Stimulated activated CD8-positive, alpha-beta memory T cell treated with anti-CD3 and anti-CD28 coated beads, Interleukin-4, amount 100 ng/mL, for 48 hours (primary cell): ENCODE results near the gene ORAI1.
"Not testable (repeated sequence)": the region's sequence is repeated elsewhere in the genome, so short reads cannot be mapped to it uniquely, and the experiment has no call there.

Experiments
- DNase-seq: peaks from one replicate; pipeline ENCODE4 v3.0.0-alpha.2; 2020

The ORAI1 gene

DNA sequence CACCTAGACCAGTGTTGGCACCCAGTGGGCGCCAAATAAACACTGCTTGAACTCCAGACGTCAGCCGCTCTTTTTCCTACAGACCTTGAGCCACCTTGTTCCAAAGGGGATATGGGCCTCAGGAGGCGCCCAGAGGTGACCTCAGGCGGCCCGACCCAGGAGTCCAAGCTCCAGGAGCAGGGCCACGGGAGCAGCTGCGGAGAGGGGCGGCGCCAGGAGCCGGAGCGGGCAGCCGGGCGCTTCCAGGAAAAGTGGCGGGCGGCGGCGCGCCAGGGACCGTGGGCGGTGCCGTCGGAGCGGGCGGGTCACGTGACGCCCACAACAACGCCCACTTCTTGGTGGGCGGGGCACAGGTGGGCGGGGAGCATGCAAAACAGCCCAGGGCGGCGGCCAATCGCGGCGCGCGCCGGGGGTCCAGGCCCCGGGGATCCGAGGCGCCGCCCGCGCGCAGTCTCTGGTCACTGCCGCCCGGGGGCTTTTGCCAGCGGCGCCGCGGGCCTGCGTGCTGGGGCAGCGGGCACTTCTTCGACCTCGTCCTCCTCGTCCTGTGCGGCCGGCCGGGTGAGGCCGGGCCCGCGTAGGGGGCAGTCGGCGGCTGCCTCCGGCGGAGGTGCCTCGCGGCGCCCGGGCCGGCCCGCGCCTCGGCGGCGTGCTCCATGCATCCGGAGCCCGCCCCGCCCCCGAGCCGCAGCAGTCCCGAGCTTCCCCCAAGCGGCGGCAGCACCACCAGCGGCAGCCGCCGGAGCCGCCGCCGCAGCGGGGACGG lies at the start of gene ORAI1:
Gene ORAI1 (plus strand): TSS at position 444 of the 766 bp plus-strand sequence.
- peak; percentile 99 for DNase-seq

DNA sequence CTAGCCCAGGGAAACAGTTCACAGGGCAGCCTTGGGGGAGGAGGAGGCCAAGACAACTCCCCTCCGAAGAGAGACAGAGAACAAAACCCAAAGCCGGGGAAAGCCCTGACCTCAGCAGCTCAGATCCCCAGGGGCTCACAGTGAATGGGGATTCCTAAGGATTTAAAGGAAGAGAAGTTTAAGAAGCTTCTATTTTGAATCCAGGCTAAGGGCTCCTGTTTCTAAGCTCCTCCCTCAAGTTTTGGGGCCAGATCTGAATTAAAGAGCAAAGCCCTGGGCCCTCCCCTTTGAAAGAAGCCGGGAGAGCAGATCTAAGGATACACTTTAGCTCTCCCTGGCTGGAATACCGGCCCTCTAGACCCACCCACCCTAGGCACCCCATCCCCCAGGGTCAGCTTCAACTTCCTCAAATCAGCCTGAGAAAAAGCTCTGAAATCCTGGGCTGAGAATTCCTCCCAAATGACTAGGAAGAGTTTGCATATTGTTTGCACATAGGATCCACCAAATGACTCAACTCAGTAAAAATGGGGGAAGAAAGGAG lies 49.4 kb upstream of the ORAI1 start:
- DNase-seq: no peak

DNA sequence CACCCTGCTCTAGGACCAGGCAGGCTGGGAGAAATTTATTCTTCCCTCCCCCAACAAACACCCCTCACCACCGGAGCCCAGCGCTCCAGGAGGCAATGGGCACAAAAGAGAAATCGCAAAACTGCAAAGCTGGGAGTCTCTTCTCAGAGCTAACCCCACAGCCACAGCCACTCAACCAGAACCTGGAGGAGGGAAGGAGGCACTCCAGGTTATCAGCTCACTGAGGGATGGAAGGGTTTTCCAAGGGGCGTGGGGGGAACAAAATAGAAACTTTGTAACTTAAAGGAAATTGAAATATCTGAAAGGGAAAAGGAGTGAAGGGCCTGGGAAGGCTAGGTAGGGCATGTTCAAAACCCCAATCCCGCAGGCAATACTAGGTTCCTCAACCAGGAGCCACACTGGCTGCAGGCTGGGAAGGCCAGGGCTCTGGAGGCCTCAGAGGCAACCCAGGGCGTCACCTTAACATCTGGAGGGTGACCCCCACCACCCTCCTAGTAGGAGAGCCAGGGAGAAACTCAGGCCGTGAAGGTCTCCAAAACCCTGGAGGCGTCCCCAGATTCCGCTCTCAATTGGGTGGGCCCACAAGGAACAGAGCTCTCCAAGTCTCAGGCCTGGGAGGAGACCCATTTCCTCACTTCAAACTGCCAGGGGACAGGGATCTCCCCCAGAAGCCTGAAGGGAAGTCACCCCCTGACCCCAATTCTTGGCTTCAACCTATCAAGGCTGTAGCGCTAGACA lies 48.7 kb upstream of the ORAI1 start:
- no peak for DNase-seq

DNA sequence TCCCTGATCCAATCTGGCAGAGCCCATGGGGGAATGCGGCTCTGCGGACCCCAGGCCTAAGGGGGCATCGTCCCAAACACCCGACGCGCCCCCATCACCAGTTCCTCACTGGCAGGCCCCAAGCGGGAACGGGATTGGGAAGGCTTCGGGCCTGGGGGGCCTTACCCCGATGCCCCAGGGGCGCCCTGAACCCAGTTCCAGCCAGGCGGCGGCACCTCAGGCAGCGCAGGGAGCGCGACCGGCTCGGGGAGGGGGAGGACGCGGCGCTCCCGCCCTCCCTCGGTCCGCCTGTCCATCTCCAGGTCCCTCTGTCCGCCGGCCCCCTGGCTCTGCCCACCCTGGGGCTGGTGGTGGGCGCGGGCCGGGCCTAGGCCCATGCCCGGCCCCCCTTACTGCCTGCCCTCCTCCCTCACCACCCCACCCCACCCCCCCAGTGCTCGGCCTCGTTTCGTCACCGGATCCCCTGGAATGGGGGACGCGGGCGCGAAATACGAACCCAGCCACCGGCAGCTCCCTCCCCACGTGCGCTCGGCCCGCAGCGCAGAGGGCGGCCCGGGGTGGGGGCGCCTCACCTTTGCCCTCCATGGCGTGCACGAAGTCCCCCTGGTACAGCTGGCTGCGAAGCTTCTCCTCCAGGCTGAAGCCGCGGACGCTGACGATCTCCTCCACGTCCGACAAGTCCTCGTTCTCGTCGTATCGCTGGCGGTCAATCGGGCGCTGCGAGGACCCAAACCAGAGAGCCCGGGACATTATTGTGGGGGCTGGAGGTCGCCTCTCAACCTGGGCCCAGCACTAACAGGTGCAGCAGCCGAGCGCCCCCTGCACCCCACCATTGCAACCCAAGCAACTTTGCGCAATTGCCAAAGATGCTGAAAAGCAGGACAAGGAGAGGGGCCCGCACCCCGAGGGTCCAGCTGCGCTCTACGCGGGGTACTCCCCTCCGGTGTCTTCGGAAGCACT lies 47.8 kb upstream of the ORAI1 start:
- DNase-seq: peak; percentile 48

DNA sequence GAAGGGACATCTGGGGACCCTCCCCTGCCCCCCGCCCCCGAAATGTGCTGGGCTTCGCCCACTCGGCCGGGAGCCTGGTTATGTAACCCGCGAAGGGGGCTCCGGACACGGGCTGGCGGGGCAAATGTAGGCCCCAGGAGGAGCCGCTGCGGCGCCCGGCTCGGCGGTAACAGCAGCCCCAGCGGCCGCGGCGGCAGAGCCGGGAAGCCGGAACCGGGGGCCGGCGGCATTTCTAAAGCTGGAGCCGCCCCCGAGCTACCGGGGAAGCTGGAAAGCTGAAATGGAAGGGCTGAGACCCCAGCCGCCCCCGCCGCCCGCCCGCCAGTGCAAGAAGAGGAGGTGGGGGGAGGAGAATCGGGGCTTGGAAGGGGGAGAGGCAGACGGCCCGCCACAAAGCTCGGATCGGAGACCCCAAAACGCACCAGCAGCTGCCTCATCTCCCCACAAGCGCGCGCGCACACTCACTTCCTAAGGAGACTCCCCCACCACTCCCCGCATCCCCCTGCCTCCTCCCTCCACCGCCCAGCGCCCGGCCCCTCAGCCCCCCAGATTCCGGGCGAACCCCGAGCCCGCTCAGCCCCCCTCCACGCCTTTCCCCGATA lies 47.0 kb upstream of the ORAI1 start:
- DNase-seq: peak; percentile 59

DNA sequence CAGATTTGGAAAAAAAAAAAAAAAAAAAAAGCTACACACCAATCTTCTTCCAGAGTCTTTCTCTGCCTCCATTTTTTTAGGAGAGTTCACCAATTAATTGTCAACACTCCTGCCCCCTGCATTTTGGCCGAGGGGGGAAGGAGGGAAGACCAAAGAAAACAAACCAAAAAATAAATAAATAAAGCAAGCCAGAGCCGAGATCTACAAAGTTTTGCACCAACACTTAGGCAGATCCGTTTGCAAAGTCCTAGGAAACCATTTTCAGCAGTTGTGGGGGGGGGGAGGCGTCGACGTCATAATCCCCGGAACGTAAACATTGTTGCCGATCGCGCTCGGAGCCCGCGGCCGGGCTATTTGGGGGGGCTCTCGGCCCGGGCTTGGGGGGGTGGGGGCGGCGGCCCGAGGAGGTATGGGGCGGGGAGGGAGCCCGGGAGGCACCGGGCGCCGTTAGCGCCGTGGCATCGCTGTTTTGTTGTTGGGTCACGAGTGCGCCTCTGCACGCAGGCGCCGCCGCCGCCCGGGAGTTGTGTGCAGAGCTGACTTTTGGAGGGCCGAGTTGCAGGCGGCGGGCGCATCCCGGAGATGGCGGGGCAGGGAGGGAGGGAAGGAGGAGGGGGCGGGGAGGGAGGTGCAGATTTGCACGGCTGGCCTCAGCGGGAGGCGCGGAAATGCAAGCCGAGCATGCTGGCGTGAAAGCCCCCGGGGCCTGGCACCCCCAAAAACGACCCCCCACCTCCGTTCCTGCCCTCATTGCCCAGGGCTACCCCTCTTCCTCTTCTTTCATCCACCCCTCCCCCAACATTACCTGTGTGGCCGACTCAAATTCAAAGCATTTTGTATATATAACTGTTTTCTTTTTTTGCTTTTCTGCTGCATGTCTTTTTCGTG lies 46.1 kb upstream of the ORAI1 start:
- DNase-seq: peak; percentile 79

DNA sequence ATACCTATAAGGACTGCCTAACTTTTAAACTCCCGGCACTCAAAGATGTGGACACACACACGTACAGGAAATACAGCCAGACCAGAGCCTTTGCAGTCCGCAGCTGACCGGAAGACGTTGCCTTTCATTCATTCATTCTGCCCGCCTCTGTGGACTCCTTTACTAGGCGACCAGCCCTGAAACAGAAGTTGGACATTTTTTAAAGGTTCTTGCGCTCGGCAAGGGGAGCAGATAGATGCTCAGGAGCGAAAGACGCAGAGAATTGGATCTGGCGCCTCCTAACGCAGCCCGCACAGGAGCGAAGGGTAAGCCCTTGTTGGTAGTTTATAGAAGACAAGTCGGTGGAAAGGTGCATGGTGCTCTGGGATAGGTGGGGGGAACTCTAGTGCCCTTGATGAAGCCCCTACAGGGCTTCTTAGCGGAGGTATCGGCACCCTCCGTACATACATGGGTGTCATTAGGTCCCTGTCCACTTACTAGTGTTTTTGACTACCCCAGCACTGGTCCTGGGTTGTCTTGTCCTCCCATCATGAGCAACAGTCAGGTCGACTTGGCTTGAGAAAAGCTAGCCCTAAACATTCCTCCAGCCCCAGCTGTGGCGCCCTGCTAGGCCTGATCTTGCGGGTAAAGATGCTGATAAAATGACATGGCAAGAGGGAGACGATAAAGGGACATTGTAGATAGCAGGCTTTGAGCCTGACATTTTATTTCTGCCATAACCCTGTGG lies 45.2 kb upstream of the ORAI1 start, which contains the start of gene KDM2B:
Gene KDM2B (minus strand): TSS at position 65 of the 727 bp plus-strand sequence. CDS start 112 bp downstream, outside the sequence.
- DNase-seq: no peak

DNA sequence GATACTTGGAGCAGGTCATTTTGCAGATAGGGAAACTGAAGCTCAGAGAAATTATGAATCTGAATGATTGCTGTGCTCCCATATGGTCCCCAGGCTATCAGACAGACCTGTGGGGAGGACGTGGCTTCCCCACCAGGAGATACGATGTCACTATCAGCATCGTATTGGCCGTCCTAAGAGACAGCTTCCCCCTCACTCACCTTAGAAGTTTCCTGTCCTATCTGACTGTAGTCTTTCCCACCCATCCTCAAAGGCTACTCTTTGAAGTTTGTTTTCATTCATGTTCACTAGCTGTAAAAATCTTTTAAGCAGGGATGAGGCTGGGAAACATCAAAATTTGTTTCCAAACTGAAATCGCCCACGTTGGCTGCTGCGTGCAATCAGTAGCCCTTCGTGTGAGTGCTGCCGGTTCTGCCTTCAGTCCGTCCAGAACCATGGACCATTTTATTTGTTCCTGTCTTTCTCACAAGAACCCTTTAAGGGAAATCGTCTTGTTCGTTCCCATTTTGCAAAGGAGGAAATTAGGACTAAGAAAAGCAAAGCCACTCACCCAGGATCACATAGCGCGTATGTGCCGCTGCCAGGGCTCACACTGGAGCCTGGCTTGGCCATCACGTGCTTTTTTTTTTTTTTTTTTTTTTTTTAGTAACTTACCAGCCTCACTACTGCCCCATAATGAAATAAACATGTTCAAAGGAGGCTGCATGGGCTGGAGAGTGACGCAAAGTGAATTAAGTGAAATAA lies 44.5 kb upstream of the ORAI1 start:
- DNase-seq: no peak

DNA sequence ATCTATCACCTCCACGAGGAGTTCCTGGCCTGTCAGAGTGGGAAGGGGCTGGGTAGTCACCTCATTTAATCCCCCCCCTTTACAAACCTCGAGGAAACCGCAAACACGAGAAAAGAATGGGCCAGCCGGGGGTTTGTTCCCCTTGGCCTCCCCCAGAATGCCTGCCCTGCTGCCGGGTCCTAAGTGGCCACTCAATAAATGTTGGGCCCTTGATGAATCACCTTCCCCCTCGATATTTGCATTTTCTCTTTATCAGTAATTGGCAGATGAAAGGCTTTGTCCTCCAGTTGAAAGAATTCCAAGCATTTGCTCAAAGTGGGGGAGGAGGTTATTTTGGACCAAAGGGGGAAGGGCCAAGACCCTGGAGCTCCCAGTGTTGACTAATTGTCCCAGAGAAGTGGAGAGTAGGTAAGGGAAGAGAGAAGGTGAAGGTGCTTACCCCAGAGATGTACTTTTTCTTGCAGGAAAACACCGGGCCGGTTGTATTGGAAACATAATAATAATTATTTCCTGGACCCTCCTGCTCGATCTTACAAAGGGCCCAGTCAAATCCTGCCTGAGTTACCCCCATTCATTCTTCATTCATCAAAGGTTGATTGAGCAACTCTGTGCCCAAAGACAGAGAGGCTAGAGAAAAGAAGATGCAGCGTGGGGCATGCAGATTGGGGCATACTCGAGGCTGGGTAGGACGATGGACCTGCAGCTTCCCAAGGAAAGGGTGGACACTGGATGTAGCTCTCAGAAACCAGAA lies 43.6 kb upstream of the ORAI1 start:
- no peak for DNase-seq

DNA sequence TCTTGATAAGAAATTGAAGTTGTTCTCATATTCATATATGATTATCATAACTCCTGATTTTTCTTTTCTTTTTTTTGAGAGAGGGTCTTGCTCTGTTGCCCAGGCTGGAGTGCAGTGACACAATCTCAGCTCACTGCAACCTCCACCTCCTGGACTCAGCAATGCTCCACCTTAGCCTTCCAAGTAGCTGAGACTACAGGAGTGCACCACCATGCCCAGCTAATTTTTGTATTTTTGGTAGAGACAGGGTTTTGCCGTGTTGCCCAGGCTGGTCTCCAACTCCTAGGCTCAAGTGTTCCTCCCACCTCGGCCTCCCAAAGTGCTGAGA lies 43.0 kb upstream of the ORAI1 start:
- DNase-seq: not testable (repeated sequence)

DNA sequence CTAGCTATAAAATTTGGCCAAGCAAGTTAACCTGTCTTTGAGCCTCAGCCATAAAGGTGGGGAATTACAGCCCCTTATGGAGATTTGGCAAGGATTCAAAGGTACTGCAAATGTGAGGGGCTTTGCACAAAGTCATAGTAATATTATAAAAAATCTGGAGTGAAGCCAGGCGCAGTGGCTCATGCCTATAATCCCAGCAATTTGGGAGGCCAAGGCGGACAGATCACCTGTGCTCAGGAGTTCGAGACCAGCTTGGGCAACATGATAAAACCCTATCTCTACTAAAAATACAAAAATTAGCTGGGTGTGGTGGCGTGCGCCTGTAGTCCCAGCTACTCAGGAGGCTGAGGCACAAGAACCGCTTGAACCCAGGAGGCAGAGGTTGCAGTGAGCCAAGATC lies 41.4 kb upstream of the ORAI1 start:
- not testable (repeated sequence) for DNase-seq

DNA sequence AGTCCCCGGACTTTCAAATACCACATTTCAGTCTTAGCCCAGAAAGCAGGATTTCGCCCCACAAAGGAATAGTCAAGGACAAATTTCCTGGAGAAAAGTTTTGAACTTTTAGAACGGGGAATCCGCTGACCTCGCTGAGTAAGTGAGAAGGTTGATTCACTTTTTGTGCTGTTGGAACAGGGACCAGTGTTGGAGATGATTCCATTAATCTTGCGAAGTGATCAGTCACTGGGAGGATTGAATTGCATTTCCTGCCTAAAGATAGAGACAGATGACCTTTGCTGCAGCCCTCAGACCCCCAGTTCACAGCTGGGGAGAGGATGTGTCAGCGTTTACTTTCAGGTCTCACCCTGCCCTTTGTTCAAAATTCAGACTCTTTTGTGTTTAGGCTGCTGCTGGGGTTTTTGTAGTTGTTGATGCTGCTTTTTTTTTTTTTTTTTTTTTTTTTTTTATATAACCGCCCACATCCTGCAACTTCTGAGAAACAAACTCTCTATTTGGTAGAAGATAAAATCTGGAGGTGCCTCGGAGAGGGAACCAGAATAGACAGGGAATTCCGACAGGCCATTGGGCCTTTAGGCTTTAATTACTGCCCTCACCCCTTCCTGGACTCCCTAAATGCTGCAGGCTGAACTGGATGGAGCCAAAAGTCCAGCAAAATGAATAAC lies 35.7 kb upstream of the ORAI1 start:
- DNase-seq: peak; percentile 71

DNA sequence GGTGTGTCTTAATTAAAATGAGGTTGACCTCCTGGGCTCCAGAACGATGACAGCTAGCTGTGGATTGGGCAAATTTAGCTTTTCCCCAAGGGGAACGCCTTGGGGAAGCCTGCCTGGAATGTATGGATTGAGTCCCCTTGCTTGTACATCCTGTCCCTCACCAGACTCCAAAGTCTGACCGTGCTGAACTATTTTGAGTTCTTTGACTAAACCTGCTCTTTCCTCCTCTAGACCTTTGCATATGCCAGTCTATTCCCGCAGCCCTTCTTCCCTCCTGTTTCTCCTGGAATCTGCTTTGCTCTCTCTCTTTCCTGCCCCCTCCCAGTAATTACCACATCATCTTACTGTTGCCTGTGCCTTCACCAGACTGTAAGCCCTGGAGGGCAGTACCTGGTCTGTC lies 34.0 kb upstream of the ORAI1 start:
- no peak for DNase-seq

DNA sequence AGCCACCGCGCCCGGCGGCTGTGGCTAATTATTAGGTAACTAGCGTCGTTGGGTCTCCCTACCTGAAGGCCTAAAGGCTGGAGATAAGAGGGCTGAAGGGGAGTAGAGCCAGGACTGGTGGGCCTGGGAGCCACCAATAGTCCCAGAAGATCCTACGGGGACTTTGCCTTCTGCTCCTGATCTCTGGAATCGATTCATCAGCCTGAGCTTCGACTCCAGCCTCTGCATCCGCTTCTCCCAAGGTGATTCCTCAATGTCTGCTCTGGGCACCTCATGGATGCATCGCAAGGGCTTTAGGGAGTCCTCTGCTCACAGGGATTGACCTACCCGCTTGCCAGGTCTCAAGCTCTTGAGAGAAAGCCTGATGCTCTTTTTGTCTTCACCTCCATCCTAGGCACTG lies 30.8 kb upstream of the ORAI1 start:
- no peak for DNase-seq

DNA sequence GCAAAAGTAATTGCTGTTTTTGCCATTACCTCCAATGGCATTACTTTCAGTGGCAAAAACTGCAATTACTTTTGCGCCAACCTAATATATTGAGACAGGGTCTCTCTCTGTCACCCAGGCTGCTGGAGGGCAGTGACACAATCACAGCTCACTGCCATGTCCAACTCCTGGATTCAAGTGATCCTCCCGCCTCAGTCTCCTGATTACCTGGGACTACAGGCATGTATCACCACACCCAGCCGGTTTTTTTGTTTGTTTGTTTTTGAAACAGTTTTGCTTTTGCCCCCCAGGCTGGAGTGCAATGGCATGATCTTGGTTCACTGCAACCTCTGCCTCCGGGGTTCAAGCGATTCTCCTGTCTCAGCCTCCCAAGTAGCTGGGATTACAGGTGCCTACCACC lies 29.8 kb upstream of the ORAI1 start:
- no peak for DNase-seq

DNA sequence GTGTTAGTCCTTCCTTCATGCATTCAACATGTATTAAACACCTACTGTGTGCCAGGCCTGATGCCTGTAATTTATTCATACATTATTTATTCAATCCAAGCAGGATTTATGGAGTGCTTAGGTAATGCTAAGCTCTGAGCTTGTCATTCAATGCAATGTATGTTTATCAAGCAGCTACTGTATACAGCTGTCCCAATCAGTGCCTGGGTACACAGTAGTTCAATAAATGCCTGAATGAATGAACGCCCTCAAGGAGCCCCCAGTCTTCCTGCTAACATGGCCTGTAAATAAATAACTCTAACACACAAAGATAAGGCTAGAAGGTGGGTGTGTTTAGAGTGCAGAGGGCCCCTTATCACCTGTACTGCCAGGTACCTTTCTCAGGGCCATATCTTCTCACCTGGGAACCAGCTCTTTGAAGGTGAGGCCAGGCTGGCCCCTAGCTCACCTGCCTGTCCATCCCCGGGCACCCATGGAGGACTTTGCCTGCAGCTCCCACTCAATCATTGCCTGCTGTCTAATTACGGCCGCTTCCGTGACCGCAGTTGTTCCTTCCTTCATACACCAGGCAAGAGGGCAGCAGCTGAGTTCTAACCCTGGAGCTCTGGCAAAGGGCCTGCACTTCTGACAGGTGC lies 25.5 kb upstream of the ORAI1 start:
- DNase-seq: no peak

DNA sequence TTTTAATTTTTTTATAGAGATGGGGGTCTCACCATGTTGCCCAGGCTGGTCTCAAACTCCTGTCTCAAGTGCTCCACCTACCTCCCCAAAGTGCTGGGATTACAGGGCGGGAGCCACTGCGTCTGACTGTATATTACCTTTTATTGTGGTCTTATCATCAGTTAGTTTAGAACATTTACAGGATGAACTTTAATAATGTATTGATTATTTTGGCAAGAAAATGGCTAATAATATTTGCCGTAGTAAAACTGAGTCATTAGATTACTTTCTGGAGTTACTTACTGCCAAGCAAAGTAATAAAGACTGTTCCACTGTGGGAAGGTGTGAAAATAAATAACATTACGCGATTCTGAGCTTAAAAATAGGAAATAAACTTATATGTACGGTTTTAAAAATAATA lies 23.6 kb upstream of the ORAI1 start:
- DNase-seq: no peak

DNA sequence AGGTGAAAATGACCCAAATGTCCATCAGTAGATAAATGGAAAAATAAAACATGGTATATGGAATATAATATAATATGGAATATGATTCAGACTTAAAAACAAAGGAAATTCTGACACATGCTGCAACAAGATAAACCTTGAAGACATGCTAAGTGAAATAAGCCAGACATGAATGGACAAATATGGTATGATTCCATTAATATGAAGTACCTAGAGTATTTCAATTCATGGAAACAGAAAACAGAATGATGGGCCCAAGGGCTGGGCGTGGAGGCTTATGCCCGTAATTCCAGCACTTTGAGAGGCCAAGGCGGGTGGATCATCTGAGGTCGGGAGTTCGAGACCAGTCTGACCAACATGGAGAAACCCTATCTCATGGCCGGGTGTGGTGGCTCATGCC lies 22.7 kb upstream of the ORAI1 start:
- DNase-seq: no peak
